Sigmoid colon (tissue), 4 donors: ENCODE results near the gene CDKL5.

Experiments used
- EP300 ChIP-seq, 4 donors: sonication (generic); formaldehyde crosslinking; IDR thresholded peaks; one replicate each; pipeline ENCODE4 v1.6.1; 2017; ENCODE audit warnings: antibody characterized with exemption in 4 of 4
- POLR2AphosphoS5 ChIP-seq, 4 donors: sonication (generic); formaldehyde crosslinking; IDR thresholded peaks; one replicate each; pipeline ENCODE4 v1.6.1; 2017; ENCODE audit warnings: antibody characterized with exemption in 4 of 4
- TF ChIP-seq, protein P1 (sequence below), 4 experiments: fragments of 450-650 bp in 3 of 4; fragments of 200-600 bp in 1 of 4; IDR thresholded peaks; one replicate each; pipeline ENCODE4 v1.5.1; 2016 to 2019; ENCODE audit warnings: antibody characterized with exemption in 4 of 4, mild to moderate bottlenecking in 3 of 4, moderate library complexity in 2 of 4

DNA sequence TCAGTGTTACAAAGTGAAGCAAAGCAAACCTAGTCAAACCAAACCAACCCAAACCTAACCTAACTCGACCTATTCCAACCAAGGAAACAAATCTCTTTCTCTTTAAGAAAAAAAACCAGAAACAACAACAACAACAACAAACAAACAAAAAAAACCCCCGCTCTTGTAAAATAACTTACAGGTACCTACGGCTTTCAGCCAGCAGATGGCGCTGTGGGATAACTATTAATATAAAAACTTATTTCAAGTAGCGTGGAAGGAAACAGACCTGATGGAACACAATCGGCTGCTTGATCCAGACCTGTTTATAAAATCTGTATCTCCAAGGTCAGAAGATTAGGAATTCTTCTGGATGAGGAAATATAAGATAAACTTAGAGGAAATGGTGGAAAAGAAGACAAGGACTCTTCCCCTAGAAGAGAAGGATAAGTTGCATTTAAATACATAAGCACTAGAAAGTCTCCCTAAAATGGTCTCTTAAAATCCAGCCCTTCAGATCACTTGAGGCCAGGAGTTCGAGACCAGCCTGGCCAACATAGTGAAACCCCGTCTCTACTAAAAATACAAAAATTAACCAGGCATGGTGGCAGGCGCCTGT lies 34.4 kb upstream of the CDKL5 start:
- TF ChIP-seq, protein P1, sequence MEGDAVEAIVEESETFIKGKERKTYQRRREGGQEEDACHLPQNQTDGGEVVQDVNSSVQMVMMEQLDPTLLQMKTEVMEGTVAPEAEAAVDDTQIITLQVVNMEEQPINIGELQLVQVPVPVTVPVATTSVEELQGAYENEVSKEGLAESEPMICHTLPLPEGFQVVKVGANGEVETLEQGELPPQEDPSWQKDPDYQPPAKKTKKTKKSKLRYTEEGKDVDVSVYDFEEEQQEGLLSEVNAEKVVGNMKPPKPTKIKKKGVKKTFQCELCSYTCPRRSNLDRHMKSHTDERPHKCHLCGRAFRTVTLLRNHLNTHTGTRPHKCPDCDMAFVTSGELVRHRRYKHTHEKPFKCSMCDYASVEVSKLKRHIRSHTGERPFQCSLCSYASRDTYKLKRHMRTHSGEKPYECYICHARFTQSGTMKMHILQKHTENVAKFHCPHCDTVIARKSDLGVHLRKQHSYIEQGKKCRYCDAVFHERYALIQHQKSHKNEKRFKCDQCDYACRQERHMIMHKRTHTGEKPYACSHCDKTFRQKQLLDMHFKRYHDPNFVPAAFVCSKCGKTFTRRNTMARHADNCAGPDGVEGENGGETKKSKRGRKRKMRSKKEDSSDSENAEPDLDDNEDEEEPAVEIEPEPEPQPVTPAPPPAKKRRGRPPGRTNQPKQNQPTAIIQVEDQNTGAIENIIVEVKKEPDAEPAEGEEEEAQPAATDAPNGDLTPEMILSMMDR (IDR thresholded peaks at IDR 0.05): peak; percentile 36 to 48 (median 44)
- TF ChIP-seq EP300 (IDR thresholded peaks at IDR 0.05): no peak
- no peak for TF ChIP-seq POLR2AphosphoS5 (IDR thresholded peaks at IDR 0.05)
